GM12801 (cell line): ENCODE measurements around the gene MAGI2.

Source experiments
- CTCF ChIP-seq: IDR thresholded peaks from one replicate; pipeline ENCODE4 v1.5.1; 2011; ENCODE audit warnings: control low read depth; ENCODE audit not compliant: insufficient read length; ENCODE audit errors: extremely low read depth

The MAGI2 gene

DNA sequence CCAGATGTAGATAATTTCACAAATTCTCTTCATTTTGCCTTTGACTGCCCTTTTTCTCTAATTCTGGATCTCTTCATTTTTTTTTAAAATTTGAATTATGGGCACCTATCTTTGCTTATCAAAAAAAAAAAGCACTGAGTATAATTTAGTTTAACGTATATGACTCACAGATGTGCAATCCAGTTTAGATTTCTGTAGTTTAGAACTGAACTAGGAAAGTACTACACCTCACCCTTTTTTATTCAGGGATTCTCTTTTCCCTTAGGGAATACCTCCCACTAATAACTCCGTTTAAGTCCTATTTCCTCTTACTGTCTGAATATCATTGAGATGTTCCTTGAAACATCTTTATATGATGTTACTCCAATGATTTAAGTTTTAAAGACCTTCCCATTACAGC, 665.0 kb downstream of the MAGI2 start:
- TF ChIP-seq CTCF, result no peak

- no peak for TF ChIP-seq CTCF
Observed at GRCh38 chr7:78787854-78788253, 665.6 kb downstream of the MAGI2 start.

DNA sequence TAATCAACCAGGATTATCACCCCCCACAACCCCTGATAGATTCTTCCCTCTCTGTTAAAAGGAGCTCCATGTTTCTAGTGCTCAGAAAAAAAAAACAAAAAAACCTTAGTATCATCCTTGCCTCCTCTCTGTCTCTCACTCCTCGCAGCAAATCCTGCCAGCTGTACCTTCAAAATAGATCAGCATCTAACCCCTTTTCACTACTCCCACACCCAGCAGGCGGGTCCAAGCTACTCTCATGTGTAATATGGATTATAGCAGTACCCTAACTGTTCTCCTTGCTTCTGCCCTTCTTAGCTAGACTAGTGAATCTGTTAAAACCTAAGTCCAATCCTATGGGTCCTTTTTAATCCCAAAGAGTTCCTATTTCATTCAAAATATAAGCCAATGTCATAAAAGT, 667.4 kb downstream of the MAGI2 start:
- no peak for TF ChIP-seq CTCF

GRCh38 chr7:78783179-78783962, 670.1 kb downstream of the MAGI2 start:
- TF ChIP-seq CTCF, result no peak

DNA sequence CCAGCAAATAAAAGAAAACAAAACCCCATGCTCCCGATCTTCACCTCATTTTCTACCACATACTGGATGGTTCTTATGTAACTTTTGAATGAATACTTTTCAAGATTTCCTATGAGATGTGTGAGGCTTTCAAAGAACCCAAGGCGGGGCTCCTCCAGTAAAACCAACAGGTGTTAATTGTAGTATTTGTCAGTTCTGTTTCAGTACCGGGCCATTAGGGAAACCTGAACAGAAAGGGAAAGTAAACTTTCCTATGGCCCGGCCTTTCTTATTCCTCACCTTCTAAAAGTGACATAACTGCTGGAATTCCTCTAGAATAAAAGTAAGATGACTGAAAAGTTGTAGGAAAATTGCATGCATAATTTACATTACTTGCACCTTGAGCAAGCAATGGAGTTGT, 672.9 kb downstream of the MAGI2 start:
- TF ChIP-seq CTCF, result no peak

DNA sequence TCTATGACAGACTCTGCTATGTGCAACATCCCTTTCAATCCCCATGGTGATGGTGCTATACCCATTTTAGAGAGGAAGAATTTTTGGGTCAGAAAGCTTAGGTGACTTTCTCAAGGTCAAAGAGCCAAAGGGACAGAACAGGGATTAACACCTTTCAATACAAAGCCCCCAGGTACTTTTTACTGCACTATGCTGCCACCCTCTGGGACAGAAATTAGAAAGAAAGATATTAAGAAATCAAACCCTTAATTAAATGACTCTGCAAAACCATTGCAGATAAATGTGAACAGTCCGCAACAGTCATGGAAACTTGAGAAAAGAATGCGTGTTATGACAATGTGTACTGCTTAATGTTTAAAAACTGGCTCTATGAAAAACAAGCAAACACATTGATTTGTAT, 673.7 kb downstream of the MAGI2 start:
- no peak for TF ChIP-seq CTCF

- no peak for TF ChIP-seq CTCF
Observed at GRCh38 chr7:78777829-78778228, 675.6 kb downstream of the MAGI2 start.
